ENCODE measurements around the gene EXO5.
A peak's percentile ranks its signal among the peaks of the same experiment; 100 is the strongest.
"Not testable (repeated sequence)": the region's sequence is repeated elsewhere in the genome, so short reads cannot be mapped to it uniquely, and the experiment has no call there.

The EXO5 gene, protein sequence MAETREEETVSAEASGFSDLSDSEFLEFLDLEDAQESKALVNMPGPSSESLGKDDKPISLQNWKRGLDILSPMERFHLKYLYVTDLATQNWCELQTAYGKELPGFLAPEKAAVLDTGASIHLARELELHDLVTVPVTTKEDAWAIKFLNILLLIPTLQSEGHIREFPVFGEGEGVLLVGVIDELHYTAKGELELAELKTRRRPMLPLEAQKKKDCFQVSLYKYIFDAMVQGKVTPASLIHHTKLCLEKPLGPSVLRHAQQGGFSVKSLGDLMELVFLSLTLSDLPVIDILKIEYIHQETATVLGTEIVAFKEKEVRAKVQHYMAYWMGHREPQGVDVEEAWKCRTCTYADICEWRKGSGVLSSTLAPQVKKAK

DNA sequence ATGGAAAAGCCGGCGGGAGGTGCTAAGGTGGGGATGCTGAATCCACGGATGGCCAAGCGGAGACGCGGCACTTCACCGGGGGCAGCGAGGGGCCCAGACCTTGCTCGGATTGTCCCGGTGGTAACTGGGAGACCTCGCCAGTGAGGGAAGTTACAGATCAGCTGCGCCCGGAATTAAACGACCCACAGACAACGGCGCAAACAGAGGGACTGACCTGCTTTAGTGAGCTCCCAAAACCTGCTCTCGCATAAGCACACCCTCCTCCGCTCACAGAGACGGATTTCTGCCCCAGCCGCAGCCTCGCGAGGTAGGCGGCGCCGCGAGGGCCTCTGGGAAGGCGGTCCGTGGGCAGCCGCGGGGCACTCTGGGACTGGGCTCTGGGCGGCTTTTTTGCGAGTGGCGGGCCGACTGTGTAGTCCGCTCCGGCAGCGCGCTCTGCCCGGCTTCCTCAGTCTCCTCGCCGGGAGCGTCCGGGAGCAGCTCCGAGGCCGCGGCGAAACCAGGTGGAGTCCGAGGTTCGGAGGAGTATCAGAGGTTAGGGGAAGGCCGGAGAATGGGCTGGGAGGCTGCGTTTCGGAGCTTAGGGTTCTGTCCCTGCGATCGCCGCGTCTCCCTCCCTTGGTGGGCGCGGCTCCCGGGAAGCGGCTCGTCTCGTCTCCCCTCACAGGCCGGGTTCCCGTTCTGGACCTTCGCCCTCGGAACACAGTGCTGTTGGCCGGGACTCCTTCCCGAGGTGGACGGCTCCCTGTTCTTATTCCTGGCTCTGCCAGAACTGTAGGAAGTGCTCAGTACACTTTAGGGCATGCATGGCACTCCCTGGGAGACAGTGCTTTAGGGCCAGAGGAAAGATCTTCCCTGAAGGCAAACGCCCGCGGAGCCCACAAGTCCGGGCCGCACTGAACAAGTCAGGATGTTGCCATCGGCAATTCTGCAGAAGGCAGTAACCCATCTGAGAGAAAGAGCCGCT lies at the start of gene EXO5:
Gene EXO5 (plus strand): TSS at position 393 of the 967 bp plus-strand sequence. CDS start 5,778 bp downstream, outside the sequence.
- DNase-seq, result peak; percentile 83

DNA sequence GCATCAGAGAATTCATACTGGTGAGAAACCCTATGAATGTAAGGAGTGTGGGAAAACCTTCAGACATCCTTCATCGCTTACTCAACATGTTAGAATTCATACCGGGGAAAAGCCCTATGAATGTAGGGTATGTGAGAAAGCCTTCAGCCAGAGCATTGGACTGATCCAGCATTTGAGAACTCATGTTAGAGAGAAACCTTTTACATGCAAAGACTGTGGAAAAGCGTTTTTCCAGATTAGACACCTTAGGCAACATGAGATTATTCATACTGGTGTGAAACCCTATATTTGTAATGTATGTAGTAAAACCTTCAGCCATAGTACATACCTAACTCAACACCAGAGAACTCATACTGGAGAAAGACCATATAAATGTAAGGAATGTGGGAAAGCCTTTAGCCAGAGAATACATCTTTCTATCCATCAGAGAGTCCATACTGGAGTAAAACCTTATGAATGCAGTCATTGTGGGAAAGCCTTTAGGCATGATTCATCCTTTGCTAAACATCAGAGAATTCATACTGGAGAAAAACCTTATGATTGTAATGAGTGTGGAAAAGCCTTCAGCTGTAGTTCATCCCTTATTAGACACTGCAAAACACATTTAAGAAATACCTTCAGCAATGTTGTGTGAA lies 45.5 kb upstream of the EXO5 start:
- DNase-seq, result no peak

DNA sequence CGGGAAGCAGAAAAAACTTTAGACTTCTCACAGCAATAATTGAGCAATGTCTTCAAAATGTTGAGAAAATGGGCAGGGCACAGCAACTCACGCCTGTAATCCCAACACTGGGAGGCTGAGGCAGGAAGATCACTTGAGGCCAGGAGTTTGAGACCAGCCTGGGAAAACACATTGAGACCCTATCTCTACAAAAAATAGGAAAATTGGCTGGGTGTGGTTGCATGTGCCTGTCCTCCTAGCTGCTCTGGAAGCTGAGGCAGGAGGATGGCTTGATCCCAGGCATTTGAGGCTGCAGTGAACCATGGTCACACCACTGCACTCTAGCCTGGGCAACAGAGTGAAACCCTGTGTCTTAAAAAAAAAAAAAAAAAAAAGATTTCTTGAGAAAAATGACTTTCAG lies 39.2 kb upstream of the EXO5 start:
- no peak for DNase-seq

DNA sequence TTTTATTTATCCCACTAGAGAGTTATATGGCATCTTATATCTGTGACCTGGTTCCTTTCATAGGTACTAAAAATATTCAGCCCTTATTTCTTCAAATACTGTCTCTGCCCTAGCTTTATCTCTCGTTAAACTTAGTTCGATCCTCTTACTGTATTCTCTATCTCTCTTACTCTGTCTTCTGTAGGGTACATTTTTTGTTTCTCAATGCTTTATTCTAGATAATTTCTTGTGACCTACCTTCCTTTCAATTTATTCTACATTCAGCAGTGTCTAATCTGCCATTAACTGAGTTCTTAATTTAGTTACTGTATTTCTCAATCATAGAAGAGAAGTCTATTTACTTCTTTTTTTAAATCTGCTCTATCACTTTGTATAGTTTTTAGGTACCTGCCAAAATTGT lies 33.3 kb upstream of the EXO5 start:
- no peak for DNase-seq

DNA sequence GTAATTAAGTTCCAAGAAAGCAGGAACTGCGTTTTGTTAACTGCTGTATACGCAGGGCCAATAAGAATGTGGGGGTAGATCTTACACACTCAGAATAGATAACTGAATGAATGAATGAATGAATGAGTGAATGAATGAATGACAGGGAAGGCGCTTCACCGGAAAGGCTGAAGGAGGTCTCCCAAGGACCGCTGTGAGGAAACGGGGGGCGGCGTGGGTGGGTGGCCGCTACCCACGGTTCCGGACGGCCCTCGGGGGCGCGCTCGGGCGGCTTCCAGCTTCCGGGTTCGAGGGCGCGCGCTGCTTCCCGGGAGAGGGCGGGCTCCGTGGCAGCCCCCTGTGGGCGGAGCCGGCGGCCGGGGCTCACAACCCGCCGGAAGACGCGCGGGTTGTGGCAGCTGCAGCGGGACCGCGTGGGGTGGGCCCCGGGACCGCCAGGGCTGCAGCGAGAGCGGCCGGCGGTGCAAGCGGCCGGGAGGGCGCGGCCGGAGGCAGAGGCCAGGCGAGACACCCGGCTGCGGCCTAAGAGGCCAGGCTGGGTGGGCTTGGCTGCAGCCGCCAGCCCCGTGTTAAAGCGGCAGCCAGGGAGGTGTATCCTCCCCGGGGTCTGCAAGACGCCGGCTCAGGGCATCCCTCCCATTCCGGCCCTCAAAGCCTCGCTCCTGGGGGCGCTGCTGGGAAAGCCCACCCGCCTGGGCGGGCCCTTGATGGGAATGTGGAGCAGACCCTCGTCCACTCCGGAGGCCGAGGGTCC lies 31.5 kb upstream of the EXO5 start, which contains the start of gene ZFP69:
Gene ZFP69 (plus strand): TSS at position 367 of the 754 bp plus-strand sequence. CDS start 2,072 bp downstream, outside the sequence.
- peak; percentile 86 for DNase-seq

DNA sequence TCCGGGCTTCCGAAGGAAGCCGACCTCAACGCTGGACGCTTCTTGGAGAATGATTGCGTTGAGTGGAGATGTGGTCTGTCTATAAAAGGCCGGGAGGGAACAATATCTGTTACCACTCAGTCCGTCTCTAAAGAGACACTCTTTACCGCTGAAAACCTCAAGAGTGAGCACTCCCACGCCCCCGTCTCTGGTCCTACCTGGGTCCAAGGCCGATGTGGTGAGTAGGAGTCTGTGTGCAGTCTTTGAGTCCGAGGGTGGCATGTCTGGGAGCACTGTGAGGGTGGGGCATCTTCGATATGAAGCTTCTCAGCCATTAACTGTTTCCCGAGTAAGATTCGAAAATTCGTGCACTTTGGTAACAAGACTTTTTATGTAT lies 30.9 kb upstream of the EXO5 start:
- peak; percentile 41 for DNase-seq

DNA sequence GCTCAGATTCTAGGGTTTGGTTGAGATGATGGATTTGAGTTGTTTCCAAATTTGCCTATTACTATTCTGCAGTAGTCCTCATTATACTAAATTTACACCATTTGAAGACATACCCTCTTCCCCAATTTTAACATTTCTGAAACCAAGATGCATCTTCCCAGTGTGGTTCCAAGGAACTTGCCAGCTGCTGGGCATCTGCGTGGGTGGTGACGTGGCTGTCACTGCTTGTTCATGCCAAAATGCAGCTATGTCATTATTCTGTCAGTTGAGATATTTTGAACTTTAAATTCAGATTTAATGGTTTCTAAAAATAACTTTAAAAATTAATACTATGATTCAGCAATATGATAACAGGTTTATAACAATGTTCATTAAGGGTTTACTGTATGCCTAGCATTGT lies 30.3 kb upstream of the EXO5 start:
- DNase-seq, result no peak

DNA sequence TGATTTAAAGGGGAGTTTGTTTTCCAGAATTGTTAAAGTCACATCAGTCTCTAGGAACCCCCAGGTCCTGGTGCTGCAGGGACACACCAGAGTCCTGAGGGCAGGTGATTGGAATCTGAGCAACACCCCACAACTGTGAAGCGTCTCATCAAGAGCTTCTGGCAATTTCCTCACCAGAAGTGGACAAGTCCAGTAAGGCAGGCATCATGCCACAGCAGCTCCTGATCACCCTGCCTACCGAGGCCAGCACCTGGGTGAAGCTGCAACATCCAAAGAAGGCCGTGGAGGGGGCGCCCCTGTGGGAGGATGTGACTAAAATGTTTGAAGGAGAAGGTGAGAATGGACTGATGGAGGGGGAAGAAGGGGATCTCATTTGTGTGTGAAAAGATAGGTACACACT lies 29.4 kb upstream of the EXO5 start:
- DNase-seq, result no peak

DNA sequence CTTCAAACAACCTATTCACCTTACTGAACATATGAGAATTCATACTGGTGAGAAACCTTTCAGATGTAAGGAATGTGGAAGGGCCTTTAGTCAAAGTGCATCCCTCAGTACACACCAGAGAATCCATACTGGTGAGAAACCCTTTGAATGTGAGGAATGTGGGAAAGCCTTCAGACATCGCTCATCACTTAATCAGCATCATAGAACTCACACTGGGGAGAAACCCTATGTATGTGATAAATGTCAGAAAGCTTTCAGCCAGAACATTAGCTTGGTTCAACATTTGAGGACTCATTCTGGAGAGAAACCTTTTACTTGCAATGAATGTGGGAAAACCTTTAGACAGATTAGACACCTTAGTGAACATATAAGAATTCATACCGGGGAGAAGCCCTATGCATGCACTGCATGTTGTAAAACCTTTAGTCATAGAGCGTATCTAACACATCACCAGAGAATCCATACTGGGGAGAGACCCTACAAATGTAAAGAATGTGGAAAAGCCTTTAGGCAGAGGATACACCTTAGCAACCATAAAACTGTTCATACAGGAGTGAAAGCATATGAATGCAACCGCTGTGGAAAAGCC lies 13.2 kb upstream of the EXO5 start:
- DNase-seq, result no peak

DNA sequence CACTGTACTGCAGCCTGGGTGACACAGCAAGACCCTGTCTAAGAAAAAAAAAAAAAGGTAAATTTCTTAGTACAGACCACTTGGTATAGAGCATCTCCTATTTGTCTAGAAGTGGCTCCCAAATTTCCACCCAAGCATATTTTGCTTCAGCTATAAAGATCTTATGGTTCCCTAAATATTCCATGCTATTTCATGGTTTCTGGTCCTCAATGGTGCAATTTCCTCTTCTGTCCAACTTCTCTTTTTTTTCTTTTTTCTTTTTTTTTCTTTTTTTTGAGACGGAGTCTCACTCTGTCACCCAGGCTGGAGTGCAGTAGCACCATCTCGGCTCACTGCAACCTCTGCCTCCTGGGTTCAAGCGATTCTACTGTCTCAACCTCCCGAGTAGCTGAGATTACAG lies 5.9 kb upstream of the EXO5 start:
- DNase-seq, result not testable (repeated sequence)

DNA sequence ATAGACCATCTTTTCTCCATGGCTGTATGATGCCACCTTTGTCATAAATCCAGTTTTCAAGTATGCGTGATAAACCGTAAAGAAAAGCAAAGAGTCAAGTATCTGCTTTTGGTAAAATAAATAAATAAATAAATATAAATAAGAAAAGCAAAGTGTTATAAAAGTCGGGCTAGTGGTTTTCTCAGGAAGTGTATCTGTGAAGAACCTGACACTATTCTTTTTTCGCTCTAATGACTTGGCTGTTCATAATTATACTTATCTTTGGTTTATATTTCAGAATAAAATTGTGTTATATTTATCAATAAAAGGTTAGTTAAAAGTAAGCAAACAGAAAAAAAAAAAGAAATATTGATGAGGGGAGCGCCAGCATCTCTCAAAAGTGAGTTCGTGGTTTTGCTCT lies 594 bp upstream of the EXO5 start:
- no peak for DNase-seq

DNA sequence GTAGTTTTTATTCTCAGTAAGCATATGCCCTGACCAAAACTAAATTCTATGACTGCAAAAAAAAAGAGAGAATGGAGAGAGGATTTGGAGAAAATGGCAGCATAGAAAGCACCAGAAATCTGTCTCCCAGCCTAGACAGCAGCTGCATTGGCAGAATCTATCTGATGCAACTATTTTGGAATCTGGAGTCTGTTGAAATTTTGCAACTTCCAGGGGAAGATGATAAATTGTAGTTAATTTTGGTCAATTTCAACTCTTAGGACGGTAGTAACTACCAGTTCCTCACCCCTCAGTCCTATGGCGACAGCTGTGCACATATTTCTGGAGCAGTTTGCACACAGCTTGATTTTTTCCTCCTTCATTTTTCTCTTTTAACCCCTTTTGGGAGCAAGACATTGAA lies 10.9 kb downstream of the EXO5 start:
- DNase-seq, result no peak

DNA sequence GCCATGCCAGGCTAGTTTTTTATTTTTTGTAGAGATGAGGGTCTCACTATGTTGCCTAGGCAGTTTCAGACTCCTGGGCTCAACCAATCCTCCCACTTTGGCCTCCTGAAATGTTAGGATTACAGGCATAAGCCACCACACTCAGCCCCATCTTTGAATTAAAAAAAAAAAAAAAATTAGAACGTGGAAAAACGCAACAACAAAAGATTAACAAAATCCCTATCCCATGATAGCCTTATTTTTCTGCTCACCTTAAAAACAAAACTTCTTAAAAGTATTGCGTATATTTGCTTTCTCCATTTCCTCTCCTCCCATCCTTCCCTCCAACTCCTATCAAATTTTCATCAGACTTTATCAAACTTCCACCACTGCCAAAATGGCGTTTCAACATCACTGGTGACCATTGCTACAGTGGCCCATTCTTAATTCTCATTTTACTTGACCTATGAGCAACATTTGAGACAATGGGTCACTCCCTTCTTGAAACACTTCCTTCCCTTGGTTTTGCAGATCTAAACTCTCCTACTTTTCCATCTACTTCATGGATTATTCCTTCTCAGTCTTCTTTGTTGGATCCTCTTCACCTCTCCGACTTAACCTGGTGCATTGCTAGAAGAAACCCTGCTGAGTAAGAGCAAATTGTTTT lies 22.3 kb downstream of the EXO5 start:
- peak; percentile 28 for DNase-seq

DNA sequence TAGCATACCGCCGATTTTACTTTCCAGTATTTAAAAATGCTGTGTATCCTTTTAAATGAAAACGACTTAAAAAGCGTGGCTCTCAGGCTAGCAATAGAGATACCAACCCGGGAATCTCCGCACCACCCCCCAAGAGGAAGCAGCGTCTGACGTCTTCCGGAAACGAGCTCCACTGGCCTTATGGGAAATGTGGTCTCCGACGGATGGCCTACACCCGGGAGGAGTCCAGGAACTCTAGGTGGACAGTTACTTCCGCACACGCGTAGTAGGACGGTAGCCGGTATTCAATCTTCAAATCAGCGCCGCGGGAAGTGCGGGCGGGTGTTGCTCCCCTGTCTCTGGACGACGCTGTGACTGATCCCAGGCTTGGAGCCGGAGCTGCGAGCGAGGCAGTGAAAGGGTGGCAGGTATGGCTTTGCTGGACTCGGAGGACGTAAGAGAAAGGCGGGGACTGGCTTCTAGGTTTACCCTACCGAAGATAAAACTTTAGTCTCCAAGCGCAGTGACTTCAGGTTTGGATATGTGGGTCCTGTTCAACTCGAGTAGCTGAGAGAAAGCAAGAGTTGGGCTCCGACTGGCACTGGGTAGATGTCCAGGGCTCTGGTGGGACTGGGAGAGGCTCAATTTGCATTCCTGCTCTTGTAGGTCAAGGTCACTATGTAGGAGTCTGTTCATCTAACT lies 23.0 kb downstream of the EXO5 start, which contains the start of gene ZNF684:
Gene ZNF684 (plus strand): TSS at position 257 of the 681 bp plus-strand sequence. CDS start 1,530 bp downstream, outside the sequence.
- peak; percentile 95 for DNase-seq

DNA sequence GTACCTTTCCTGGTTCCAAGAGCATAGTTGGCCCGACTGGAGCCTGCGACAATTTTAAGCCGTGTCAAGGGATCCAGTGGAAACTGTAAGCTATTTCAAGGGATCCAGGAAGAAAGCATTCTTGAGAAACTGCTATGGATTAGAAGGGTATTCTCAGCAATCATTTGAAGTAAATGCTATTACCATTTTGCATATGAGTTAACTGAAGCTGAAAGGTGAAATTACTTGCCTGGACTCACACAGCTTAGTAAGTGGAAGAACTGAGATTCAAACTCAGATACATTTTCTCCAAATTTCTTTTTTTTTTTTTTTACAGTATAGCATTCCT lies 23.5 kb downstream of the EXO5 start:
- DNase-seq, result no peak

DNA sequence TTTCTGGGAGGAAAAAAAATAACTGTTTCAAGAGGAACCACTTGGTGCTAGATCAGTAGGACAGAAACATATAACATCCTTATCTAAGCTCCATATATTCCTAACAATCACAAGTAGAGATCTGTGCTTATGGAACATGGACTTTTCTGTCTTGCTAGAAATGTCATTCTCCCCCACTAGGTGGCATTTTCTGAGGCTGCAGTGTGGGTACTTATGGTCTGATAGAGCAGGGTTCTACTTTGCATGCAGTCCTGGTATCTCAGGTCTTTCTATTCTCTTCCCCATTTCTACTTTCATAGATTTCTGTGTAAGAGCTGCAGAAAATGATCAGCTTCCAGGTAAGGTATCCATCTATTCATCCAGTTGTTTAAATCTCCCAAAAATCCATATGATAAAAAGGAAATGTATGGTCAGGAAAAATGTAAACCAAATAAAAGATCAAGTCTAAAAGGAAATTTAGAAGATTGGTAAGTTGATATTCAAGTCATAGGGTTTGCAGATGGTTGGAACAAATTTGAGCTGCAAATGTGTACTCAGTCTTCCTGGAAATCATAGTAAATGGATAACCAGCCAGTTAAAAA lies 24.4 kb downstream of the EXO5 start:
- peak; percentile 61 for DNase-seq

DNA sequence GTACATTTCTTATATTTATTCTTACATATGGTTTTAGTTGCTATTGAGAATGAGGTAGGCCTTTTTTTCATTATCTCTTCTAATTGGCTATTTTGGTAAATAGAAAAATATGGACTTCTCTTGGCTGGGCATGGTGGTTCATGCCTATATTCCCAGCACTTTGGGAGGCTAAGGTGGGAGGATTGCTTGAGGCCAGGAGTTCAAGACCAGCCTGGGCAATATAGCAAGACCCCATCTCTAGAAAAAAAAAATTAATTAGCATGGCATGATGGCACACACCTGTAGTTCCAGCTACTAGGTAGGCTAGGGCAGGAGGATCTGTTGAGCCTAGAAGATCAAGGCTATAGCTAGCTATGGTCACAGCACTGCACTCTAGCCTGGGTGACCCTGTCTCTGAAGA lies 26.0 kb downstream of the EXO5 start:
- no peak for DNase-seq

DNA sequence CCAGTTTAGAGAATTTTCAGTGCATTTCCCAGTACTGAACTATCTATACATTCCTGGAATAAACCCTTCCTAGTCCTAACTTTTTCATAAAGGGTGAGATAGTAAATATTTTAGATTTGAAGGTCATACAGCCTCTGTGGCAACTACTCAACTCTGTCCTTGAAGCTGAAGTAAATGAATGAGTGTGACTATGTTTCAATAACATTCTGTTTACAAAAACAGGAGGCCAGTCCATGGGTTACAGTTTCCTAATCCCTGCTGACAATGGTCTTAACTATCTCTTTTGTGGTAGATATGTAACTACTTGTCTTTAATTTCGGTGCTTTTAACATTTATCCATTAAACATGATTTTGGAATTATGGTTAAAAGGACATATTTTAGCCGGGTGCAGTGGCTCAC lies 27.2 kb downstream of the EXO5 start:
- no peak for DNase-seq

DNA sequence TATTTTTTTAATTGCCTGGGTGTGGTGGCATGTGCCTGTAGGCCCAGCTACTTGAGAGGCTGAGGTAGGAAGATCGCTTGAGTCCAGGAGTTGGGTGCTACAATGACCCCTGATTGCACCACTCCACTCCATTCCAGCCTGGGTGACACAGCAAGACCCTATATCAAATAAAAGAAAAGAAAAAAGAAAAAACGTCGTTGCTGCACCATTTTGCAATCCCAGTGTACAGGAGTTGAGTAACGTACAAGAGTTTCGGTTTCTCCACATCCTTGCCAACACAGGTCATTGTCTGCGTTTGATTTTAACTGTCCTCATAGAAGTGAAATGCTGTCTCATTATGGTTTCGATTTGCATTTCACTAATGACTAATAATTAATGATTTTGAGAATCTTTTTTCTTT lies 30.8 kb downstream of the EXO5 start:
- no peak for DNase-seq

DNA sequence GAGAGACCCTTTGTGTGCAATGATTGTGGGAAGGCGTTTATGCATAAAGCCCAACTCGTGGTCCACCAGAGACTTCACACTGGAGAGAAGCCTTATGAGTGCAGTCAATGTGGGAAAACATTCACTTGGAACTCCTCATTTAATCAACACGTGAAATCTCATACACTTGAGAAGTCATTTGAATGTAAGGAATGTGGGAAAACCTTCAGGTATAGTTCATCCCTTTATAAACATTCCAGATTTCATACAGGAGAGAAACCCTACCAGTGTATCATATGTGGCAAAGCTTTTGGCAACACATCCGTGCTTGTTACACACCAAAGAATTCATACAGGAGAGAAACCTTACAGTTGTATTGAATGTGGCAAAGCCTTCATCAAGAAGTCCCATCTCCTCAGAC lies 38.4 kb downstream of the EXO5 start:
- no peak for DNase-seq

DNA sequence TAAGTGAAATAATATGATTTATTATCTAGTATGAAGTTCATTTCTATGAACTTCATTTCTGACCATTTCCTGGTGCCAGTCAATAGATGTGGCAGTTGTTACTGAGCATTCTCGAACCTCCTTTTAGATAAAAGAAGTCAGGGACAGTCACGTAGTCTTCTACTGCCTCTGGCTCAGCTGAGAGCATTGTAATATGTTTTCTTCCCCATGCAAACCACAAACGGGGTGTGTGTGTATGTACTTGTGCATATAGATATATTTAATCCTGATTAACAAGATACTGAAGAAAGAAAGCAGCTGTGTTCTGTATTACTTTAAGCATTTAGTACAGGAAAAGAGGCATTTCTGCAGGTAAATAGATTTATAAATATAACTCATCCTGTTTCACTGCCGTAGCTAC lies 44.5 kb downstream of the EXO5 start:
- no peak for DNase-seq

All from NCI-H69 (cell line).